ENCODE results near the gene GINS1. TPM values are rescaled to one million over a fixed set of nuclear protein-coding genes. Genes with fewer than 3 reads are reported as not detected.
"Not testable (repeated sequence)": the region's sequence is repeated elsewhere in the genome, so short reads cannot be mapped to it uniquely, and the experiment has no call there.

GINS1 gene
- total and polyA plus RNA-seq, 10 donors = 0.85 to 3.9 (median 2.7) TPM

- 49 to 66% (median 58%) methylated on average over 13 of the region's 13 CpGs for WGBS, 5 donors
- Histone ChIP-seq H3K27me3 (replicated peaks in 1 of 7) (no peaks in the 10 kb centered on the region), H3K9me3 (no peaks in the 10 kb centered on the region), H3K4me1 (no peaks in the 10 kb centered on the region), H3K4me3 (no peak overlapping the region), H3K27ac (no peak overlapping the region), H3K36me3 (peaks cover 0 to 35% (median 2%) of the 10 kb centered on the region in 6 donors)
- TF ChIP-seq CTCF (IDR thresholded peaks at IDR 0.05 in 8 of 11, conservative IDR thresholded peaks at IDR 0.05 in 3 of 11) (peak in 6 of 11 experiments; percentile 15 to 45 (median 22)), POLR2AphosphoS5 (IDR thresholded peaks at IDR 0.05) (no peak)
- DNase-seq = peak; percentile 56
- intact Hi-C loops (cut with DNase I; ENCODE audit: low total_unique reads) = no loop called here
Observed at GRCh38 chr20:25470045-25470444, 62.6 kb downstream of the GINS1 start.

- no peaks in the 10 kb centered on the region for H3K4me1 ChIP-seq
- peak; percentile 37 for DNase-seq
Observed at GRCh38 chr20:25471020-25471419, 63.5 kb downstream of the GINS1 start.

GRCh38 chr20:25473297-25473696 lies 65.8 kb downstream of the GINS1 start:
- H3K27ac ChIP-seq; intact Hi-C loops (cut with DNase I; ENCODE audit: low total_unique reads); DNase-seq; H3K27me3 ChIP-seq (replicated peaks in 1 of 7); H3K4me3 ChIP-seq; H3K9me3 ChIP-seq; H3K4me1 ChIP-seq: not testable (repeated sequence)
- H3K36me3 ChIP-seq = peaks cover 0 to 20% (median 3%) of the 10 kb centered on the region in 6 donors
- 85 to 100% (median 91%) methylated on average over 2 of the region's 2 CpGs for WGBS, 5 donors

More at GRCh38 chr20:25471020-25471419, 63.5 kb downstream of the GINS1 start:
- no peak overlapping the region for H3K27ac ChIP-seq
- TF ChIP-seq POLR2AphosphoS5 (IDR thresholded peaks at IDR 0.05) (no peak), CTCF (IDR thresholded peaks at IDR 0.05 in 8 of 11, conservative IDR thresholded peaks at IDR 0.05 in 3 of 11) (no peak), POLR2A (IDR thresholded peaks at IDR 0.05) (no peak)
- no peaks in the 10 kb centered on the region for H3K9me3 ChIP-seq
- no peak overlapping the region for H3K4me3 ChIP-seq
- whole genome bisulfite sequencing, 5 donors = 93 to 97% (median 93%) methylated on average over 7 of the region's 7 CpGs
- intact Hi-C loops (cut with DNase I; ENCODE audit: low total_unique reads) = no loop called here
- peaks cover 0 to 27% (median 2%) of the 10 kb centered on the region in 6 donors for H3K36me3 ChIP-seq
- no peaks in the 10 kb centered on the region for H3K27me3 ChIP-seq (replicated peaks in 1 of 7)

GRCh38 chr20:25476106-25477013 lies 68.9 kb downstream of the GINS1 start:
- peaks cover 0 to 43% (median 2%) of the 10 kb centered on the region in 6 donors for H3K36me3 ChIP-seq
- 91 to 95% (median 92%) methylated on average over 31 to 52 of the region's 52 CpGs for WGBS, 5 donors
- peak; percentile 75 for DNase-seq
- intact Hi-C loops (cut with DNase I; ENCODE audit: low total_unique reads) = no loop called here
- TF ChIP-seq POLR2AphosphoS5 (IDR thresholded peaks at IDR 0.05) = no peak
- no peak for TF ChIP-seq CTCF (IDR thresholded peaks at IDR 0.05 in 8 of 11, conservative IDR thresholded peaks at IDR 0.05 in 3 of 11)
- TF ChIP-seq POLR2A (IDR thresholded peaks at IDR 0.05) = no peak
- H3K4me3 ChIP-seq = no peak overlapping the region
- H3K27me3 ChIP-seq (replicated peaks in 1 of 7) = no peaks in the 10 kb centered on the region
- no peaks in the 10 kb centered on the region for H3K4me1 ChIP-seq
- no peak overlapping the region for H3K27ac ChIP-seq
- no peaks in the 10 kb centered on the region for H3K9me3 ChIP-seq
